HL-60/S4 treated with retinoic acid at 250 ng/mL for 4 days and 3 days (cell line): ENCODE data around the gene KCNMB3.
"Not testable (repeated sequence)": the region's sequence is repeated elsewhere in the genome, so short reads cannot be mapped to it uniquely, and the experiment has no call there.

ENCODE experiments used
- in situ Hi-C: fragments of 300-500 bp; cut with MboI; formaldehyde crosslinking; loops from 2 replicates; pipeline ENCODE4 v1.7.0; 2022; ENCODE audit warnings: low sequenced_read_pairs

Gene KCNMB3, protein sequence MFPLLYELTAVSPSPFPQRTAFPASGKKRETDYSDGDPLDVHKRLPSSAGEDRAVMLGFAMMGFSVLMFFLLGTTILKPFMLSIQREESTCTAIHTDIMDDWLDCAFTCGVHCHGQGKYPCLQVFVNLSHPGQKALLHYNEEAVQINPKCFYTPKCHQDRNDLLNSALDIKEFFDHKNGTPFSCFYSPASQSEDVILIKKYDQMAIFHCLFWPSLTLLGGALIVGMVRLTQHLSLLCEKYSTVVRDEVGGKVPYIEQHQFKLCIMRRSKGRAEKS

DNA sequence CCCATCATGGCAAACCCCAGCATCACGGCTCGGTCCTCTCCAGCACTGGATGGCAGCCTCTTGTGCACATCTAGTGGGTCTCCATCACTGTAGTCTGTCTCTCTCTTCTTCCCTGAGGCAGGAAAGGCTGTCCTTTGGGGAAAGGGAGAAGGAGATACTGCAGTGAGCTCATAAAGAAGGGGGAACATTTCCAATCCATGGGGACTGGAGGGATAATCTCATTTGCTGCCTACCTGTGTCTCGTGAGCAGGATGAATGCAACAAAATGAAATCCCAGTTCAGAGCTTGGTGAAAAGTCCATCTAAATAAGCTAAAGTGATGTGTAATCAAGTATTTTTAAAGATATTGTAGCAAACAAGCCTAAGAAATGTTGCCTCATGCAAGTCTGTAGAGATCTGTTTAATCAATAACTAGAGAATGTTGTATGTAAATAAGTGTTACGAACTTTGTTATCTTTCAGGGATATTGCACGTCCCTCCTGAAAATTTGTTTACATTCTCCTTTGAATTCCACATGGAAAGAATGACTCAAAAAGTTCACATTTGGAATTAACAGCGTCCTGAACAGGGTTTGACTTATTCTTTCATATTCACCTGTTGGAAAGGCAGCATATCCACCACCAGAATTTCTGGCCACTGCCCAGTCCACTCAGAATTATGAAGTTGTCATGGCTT lies at the start of gene KCNMB3:
TSS of gene KCNMB3 (minus strand) at position 312 of the 674 bp plus-strand sequence. CDS start at position 188, 124 bp downstream.
- in situ Hi-C loops = no loop called here

DNA sequence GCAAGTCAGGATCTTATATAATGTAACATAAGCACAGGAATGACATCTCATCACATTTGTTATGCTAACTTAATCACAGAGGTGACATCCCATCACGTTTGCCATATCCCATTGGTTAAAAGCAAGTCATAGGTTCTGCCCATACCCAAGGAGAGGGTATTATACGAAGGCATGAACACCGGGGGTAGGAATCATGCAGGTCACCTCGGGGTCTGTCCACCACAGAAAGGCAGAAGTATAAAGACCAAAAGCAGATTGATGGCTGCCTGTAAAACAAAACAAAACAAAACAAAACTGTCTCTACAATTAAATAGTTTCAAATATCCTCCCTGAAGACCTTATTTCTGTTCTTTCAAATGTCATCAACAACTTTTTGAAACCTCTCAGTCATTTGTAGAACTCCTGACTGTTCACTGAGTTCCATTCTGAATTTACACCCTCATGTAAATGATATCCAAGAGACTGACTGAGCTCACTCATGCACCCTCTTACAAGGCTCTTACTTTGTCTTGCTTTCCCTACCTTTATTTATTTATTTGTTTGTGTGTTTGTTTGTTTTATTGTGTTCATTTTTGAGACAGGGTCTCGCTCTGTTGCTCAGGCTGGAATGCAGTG lies 49.2 kb upstream of the KCNMB3 start:
- in situ Hi-C loops = no loop called here

DNA sequence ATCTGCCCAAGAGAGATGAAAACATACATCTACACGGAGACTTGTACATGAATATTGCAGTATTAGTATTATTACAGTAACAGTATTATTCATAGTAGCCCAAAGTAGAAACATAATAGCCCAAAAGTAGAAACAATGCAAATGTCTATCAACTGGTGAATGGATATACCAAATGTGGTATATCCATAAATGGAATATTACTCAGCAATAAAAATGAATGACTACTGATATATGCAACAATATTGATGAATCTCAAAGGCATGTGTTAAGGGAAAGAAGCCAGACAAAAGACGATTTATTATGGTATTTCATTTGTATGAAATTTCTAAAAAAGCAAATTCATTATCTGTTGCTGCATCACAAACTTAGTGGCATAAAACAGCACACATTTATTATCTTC lies 48.4 kb upstream of the KCNMB3 start:
- in situ Hi-C loops = no loop called here

DNA sequence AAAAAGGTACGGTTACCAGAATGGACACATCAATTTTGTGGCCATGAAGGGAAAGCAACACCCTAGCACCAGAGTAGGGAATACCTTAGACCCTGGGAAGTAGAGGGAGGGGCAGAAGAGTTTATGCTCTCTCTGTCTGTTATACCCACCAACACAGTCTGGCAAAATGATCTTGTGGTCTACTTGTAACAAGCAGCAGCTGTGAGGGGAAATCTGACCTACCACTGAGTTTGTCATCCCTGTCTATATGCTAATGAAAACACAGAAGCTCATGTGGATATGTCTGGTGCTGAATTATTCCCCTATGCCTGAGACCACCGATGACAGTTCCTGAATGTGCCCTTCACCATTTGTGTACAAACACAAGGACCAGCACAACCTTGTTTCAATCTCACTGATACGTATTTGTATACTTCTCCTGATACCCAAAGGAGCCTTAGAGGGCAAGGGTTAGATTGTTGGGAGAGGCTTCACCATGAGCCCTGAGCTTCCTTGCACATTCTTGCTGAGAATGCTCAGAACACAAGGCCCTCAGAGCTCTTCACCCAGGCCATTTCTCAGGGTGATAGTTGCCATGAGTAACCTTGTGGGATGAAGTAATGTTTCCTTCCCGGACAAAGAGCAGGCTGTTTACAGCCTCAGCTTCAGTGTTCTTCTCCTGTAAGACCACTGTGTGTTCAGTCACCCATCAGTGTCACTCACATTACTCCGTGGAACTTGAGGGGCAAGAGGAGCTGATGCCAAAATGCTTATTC lies 47.2 kb upstream of the KCNMB3 start:
- in situ Hi-C loops = no loop called here

DNA sequence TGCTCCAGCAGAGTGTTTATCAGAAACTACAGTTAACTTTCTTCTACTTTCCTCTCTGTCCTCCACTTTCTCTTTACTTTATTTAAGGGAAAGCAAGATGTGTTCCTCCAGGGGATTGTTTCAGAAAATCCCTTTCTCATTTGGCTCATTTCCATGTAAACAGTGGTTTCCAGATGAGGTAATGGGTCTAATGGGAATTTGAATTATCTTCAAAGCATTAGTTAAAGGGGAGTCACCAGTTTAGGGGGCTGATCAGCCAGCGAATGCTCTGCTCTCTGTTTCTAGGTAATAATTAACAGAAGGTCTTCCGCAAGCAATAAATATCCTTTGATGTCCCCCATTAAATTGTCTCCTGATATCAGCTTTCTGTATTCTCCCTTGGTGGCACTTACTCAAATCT lies 41.5 kb upstream of the KCNMB3 start:
- in situ Hi-C loops = no loop called here

DNA sequence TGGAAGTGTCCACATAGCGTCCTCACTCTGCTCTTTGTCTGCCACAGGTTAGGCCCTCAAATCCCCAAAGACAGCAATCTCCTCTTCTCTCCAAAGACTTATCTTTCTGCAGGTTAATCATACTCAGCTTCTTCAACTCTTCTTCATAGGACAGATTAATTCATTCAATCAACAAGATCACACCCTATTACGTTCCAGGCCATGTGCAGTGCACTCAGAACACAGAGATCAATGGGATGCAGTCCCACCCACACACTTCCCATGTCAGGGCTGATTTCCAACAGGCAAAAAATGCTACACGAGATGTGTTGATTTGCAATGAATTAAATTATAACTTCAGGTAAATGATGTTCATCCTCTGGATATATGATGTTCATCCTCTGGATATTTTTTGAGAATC lies 38.4 kb upstream of the KCNMB3 start:
- in situ Hi-C loops = no loop called here

DNA sequence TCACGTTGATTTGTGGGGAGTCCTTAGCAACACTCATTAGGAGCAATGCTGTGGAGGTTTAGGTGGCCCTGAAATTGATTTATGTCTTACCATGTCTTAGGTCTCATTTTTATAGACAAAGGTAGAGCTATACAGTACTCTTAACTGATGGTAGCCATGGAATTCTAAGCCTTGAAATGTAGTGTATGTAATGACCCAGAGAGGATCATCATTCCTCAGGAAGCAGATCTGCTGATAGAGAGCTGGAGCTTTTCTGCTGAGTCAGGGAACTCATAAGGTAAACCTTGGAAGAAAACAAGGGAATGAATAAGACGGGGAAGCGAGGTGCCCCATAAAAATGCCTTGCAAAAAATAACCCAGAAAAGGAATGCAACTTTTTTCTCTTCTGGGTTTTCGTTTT lies 37.9 kb upstream of the KCNMB3 start:
- in situ Hi-C loops = no loop called here

DNA sequence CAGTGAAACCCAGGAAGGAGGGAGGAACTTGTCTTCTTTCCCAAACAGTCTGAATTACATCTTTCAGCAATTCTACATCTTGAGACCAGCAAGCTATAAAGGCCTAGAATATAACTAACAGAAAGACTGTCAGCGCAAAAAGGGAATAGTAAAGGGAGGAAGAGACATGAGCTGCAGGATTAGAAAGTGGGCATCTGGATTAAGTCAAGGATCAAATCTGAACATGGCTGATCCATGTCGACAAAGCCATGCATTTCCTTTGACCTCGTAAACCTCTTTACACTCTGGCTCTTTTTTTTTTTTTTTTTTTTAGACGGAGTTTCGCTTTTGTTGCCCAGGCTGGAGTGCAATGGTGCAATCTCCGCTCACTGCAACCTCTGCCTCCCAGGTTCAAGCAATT lies 35.4 kb upstream of the KCNMB3 start:
- in situ Hi-C loops = no loop called here

DNA sequence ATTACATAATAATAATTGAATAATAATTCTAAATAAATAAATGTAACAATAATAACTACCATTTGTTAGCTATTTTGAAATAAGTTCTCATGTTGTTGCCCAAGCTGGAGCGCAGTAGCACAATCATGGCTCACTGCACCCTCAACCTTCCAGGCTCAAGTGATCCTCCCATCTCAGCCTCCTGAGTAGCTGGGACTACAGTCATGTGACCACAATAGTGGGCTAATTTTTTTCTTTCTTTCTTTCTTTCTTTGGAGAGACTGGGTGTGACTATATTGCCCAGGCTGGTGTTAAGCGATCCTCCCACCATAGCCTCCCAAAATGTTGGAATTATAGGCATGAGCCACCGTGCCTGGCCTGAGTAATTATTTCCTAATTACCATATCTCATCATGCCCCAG lies 30.9 kb upstream of the KCNMB3 start:
- in situ Hi-C loops = no loop called here

DNA sequence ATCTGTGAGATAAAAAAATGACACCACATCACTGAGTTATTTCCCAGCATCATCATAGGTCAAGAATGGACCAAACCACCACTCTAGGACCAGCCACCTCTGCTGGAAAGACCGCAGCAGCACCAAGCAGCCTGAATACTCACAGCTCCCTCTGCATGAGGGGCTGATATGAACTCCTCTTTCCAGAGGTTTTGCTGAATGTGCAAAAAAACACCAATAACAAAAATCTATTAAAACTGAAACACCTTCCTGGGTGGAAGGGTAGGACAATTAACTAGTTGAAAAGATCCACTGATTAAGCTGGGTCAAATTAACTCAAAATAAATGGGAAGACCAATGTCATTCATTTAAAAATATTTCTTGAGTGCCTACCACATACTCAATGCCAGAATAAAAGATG lies 28.9 kb upstream of the KCNMB3 start:
- in situ Hi-C loops = no loop called here

DNA sequence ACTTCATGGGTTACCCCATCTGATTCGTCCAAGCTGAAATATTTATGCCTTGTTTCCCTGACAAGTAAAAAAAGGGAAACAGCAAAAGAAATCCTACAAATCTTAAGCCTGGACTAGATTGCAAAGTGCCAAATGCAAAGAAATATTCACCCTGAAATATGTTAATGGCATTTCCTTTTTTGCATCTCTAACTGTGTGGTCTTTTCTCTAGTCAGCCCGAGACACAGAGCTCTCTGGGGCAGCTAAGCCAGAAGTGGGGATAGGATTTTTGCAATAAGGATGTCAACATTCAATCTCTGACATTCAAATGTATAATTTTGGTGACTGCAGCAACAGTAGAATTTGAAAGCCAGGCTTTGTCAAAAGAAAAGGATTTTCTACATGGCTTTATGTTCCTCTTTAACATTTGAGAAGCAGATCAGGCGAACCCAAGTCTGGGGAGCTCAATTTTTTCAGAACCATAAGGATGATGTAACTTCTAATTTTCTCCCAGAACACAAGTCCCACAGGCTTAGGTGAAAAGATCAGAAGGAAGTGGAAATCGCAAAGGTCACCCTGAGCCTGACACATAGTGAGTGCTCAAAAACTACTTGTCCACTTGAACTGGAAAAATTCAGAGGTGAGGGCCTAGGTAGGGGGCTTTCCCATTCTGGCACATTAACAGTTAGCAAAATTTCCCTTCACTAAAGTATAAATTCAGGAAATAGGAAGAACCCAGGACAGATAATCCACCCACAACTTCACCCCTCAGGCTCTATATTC lies 28.2 kb upstream of the KCNMB3 start:
- in situ Hi-C loops = no loop called here

DNA sequence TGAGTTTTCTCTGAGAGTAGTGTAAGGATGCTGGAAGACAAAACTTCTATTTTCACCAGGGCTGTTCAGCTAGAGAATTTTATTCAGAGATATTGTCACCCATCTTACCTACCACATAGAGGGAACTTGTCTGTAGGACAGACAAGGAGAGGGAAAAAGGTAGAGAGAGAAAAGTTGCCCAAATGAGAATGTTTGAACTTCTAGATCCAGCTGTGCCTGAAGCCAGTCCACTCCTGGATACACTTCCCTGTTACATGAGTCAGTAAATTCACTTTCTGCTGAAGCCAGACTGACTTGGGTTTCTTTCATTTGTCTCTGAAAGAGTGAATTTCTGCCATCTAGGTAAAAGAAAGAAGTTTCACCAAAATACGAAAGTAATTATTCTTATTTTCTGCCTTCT lies 27.2 kb upstream of the KCNMB3 start:
- in situ Hi-C loops = no loop called here

DNA sequence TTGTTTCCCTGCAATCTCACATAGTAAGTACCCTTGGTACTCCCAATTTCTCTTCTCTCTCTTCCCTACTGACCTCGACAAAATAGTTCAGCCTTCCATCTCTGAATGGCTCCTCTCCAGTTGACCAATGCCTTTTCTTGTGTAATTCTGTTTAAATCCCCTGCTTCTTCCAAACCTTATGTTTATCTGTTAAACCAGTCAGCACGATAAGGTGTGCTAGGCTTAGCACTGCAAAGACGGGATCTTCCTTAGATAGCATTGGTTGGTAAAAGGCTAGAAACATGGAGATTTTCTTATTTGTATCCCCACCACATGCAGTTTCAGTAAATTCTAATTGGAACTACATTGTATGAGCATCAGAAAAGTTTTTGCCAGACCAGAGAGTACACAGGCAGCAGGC lies 25.8 kb upstream of the KCNMB3 start:
- in situ Hi-C loops = no loop called here

DNA sequence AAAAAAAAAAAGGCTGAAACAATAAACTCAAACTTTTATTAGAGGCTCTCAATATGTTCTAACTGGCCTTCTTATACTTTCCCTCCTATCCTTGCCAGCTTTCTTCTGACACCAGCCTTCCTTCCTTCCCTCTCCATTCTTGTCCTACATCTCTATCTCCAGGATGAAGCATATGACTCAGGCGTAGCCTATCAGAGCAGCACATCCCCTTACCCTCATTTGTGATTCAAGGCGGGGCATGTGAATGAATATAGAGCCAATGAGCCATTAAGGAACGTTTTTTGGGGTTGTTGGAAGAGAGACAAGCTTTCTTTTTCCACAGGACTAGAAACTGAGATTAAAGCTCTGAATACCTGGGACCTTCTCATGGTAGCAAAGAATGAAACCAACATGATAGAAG lies 25.1 kb upstream of the KCNMB3 start:
- in situ Hi-C loops = no loop called here

DNA sequence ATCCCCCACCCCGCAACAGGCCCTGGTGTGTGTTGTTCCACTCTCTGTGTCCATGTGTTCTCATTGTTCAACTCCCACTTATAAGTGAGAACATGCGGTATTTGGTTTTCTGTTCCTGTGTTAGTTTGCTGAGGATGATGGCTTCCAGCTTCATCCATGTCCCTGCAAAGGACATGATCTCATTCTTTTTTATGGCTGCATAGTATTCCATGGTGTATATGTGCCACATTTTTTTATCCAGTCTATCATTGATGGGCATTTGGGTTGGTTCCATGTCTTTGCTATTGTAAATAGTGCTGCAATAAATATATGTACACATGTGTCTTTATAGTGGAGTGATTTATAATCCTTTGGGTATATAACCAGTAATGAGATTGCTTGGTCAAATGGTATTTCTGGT lies 23.5 kb upstream of the KCNMB3 start:
- in situ Hi-C loops = not testable (repeated sequence)

DNA sequence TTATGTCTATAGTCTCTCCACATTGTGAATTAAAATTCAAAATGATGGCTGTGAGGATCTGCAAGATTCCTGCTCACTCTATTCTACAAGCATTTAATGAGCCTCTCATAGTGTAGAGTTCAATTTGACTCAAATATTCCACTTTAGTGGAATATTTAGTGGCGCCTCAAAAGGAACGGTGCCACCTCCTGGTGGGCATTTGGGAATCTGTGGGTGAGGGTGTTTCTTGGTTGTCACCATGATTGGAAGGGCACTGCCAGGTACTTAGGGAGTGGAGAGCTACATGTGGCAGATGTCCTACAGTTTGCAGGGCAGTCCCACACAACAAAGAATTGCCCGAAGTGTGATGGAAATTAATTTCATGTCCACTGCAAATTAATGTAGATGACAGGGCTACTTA lies 21.5 kb upstream of the KCNMB3 start:
- in situ Hi-C loops = no loop called here

DNA sequence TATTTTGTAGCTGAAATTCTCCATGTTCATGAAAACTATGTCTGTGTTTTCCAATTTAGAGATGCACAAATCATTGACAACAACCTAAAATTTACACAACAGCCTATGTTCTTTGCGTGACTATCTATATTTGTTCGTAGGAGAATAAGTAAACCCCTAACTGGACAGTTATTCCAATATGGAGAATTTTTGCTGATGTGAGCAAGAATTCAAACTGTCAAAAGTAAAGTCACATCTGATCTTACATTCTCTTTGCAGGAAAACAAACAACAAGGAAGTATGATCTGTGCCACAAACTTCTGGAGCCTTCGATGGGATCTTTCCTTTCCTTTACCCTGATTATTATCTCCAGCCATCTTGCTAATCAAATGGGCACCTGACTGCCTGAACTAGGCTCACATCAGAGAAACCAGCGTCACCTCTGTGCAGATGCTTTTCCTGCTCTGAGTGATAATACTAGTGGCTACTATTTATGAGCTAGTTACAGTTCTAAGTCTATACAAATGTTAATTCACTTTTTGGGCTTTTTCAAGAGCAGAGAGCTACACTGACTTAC lies 18.3 kb upstream of the KCNMB3 start:
- in situ Hi-C loops = no loop called here

DNA sequence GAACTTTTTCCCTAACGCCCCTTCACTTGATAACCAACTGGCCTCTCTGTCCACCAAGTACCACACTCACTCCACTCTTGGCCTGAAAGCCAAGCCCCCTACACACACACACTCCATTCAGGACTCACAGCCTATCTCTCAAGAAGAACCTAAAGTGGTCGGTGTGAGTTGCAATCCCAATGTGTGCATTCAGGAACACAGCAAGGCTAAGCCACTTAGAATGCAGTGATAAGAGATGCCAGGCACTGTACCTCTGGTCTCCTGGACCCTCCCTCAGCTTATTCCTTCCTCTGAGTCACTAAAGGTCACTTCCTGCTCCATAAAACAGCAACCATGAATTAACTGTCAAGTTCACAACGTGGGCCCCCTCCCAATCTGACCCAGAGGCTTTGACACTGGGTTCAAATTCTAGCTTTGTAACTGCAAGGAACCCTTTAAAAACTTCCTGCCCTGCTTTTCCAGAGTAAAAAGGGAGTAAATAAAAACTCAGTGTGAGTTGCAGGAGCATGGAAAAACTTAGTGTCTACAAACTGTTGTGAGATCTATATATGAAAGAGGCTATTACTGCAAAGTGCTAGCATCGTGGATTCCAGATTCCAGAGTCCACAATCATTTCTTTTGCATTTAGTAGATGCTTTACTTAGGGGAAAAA lies 17.6 kb upstream of the KCNMB3 start:
- in situ Hi-C loops = no loop called here

DNA sequence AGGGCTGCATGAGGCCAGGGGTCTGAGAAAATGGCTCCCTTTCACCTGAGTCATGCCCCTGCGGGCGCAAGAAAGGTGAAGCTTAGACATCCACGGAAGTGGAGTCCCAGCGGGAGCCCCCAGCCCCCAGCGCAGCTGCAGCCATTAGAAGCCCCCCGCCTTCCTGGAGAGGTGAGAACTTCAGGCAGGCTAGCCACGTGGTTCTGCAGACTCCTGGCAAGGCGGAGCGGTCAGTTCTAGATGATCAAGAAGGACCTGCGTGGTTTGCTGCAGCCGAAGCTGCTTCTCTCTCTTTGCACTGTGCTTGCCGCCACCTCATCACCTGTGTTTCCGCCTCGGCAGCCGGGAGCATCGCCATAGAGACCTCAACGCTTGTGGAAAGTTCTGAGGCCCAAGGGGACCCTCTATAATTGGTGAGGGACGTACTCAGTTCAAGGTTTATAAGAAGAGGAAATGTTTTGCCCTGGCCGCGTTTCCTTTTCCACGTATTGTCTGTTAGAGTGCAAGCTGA lies 15.8 kb upstream of the KCNMB3 start:
- in situ Hi-C loops = no loop called here

DNA sequence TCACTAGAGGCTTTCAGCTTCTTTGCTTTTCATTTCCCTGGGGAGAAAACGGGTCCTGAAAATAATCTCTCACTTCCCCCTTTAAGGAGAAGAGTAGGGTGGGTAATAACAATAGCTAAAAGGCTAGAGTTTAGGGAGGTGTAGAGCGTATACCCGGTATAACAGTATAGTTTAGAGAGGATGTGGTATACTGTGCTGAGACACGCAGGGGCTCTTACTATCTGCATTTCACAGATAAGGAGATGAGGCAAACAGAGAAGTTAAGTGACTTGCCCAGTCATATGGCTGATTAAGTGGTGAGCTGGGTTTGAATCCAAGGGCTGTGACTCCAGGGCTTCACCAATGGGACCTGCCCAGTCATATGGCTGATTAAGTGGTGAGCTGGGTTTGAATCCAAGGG lies 15.0 kb upstream of the KCNMB3 start:
- in situ Hi-C loops = no loop called here
